ENCODE measurements around the gene WBP1L. TPM values are rescaled to one million over a fixed set of nuclear protein-coding genes. Genes with fewer than 3 reads are reported as not detected.
A peak's percentile ranks its signal among the peaks of the same experiment; 100 is the strongest.

WBP1L gene
- total and polyA plus RNA-seq, 2 of the 13 experiments (the other 11 are each of a cell fraction or from before 2014, with no cell fraction given), result 8.3 to 12.3 TPM

DNA sequence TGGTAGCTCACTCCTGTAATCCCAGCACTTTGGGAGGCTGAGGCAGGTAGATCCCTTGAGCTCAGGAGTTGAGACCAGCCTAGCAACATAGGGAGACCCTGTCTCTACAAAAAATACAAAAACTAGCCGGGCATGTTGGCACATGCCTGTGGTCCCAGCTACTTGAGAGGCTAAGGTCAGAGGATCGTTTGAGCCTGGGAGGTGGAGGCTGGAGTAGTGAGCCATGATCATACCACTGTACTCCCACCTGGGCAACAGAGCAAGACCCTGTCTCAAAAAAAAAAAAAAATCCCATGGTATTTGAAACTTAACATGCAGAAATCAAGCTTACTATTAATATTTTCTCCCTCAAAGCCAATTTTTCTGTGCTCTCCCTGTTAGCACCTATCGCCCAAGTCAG lies 23.4 kb upstream of the WBP1L start:
- in situ Hi-C loops (cut with HindIII; ENCODE audit: extremely low pct_ligation_motif_present, low pct_unique_long_range_greater_than_20kb), result loop anchor here (10.0 kb wide), 1 partner anchor 184 kb away; no protein-coding TSS in a partner anchor
- ChIA-PET CTCF (ENCODE audit: low intra/inter-chr PET ratio, low total read pairs) (no interaction called here), POLR2A (interaction anchor here (0.6 kb wide), 1 partner anchor 23 kb away, joined by 3 read pairs; the partner anchor contains the start of gene WBP1L)
- Histone ChIP-seq H3K4me3 (replicated peaks in 1 of 3; ENCODE audit: insufficient read depth in 1 of 3, low read depth in 2 of 3, low read length in 3 of 3) (no peak overlapping the region), H2AFZ (ENCODE audit: low read length) (no peak overlapping the region), H3K36me3 (replicated peaks in 1 of 2; ENCODE audit: control insufficient read depth in 1 of 2, insufficient read depth in 2 of 2, low read length in 2 of 2) (peaks cover 0 to 13% of the 10 kb centered on the region in 2 experiments; a peak in 1 of 5 replicates), H3K27ac (ENCODE audit: extremely low read length, insufficient read depth, low read length) (peak overlapping the region; percentile 40), H3K79me2 (ENCODE audit: insufficient read depth, low read length) (peaks cover 51% of the 10 kb centered on the region), H3K9me3 (ENCODE audit: low read length) (no peaks in the 10 kb centered on the region), H3K4me1 (ENCODE audit: insufficient read depth, low read length) (peaks cover 58% of the 10 kb centered on the region), H3K4me2 (ENCODE audit: low read depth, low read length) (no peak overlapping the region), H3K9ac (ENCODE audit: insufficient read depth, low read depth, low read length) (no peak overlapping the region), H3K27me3 (ENCODE audit: control insufficient read depth in 1 of 2, insufficient read depth in 2 of 2, low read length in 2 of 2) (no peaks in the 10 kb centered on the region), H4K20me1 (ENCODE audit: insufficient read depth, low read length) (no peaks in the 10 kb centered on the region)
- 88% methylated on average over 3 of the region's 3 CpGs for WGBS (ENCODE audit: low lambda C conversion rate)
- TF ChIP-seq ZNF770 (CRISPR knock-in tag; IDR thresholded peaks at IDR 0.05) (peak; percentile 37; the same call in 1 of the 2 replicates), ZBTB2 (CRISPR knock-in tag; IDR thresholded peaks at IDR 0.05; ENCODE audit: low read depth) (no peak), ZNF121 (CRISPR knock-in tag; IDR thresholded peaks at IDR 0.05) (peak; percentile 49; the same call in 1 of the 2 replicates)
- DNase-seq (ENCODE audit: low spot score) (no peak), ATAC-seq (no peak), FAIRE-seq (no peak)
- BruUV-seq (replicated peaks), result no TSS peak
- intact Hi-C loops (cut with micrococcal nuclease; ENCODE audit: unreplicated experiment), result no loop called here
